ENCODE data around the gene CDC5L.
"Not testable (repeated sequence)": the region's sequence is repeated elsewhere in the genome, so short reads cannot be mapped to it uniquely, and the experiment has no call there.

CDC5L gene

GRCh38 chr6:44349904-44350649, 37.4 kb upstream of the CDC5L start:
- H3K36me3 ChIP-seq (ENCODE audit: control insufficient read depth, insufficient read depth, low read length): no peaks in the 10 kb centered on the region
- DNase-seq: no peak
- no peaks in the 10 kb centered on the region for H3K27me3 ChIP-seq (replicated peaks; ENCODE audit: control insufficient read depth, insufficient read depth, low read length, poor library complexity, severe bottlenecking)
- no peaks in the 10 kb centered on the region for H3K9me3 ChIP-seq (ENCODE audit: control insufficient read depth, low read length)
- H3K4me1 ChIP-seq (ENCODE audit: control insufficient read depth, insufficient read depth, low read length, poor library complexity, severe bottlenecking): no peaks in the 10 kb centered on the region
- H3K4me3 ChIP-seq (ENCODE audit: insufficient read depth, low read depth, low read length, poor library complexity, severe bottlenecking): no peak overlapping the region
- H3K27ac ChIP-seq (ENCODE audit: insufficient read depth, low read length, poor library complexity, severe bottlenecking): no peak overlapping the region

GRCh38 chr6:44350650-44350994, 36.9 kb upstream of the CDC5L start:
- H3K27ac ChIP-seq (ENCODE audit: insufficient read depth, low read length, poor library complexity, severe bottlenecking); H3K4me3 ChIP-seq (ENCODE audit: insufficient read depth, low read depth, low read length, poor library complexity, severe bottlenecking); H3K27me3 ChIP-seq (replicated peaks; ENCODE audit: control insufficient read depth, insufficient read depth, low read length, poor library complexity, severe bottlenecking); H3K4me1 ChIP-seq (ENCODE audit: control insufficient read depth, insufficient read depth, low read length, poor library complexity, severe bottlenecking); DNase-seq; H3K9me3 ChIP-seq (ENCODE audit: control insufficient read depth, low read length); H3K36me3 ChIP-seq (ENCODE audit: control insufficient read depth, insufficient read depth, low read length): not testable (repeated sequence)

- DNase-seq: no peak
- Histone ChIP-seq H3K9me3 (ENCODE audit: control insufficient read depth, low read length) (no peaks in the 10 kb centered on the region), H3K4me3 (ENCODE audit: insufficient read depth, low read depth, low read length, poor library complexity, severe bottlenecking) (no peak overlapping the region), H3K27ac (ENCODE audit: insufficient read depth, low read length, poor library complexity, severe bottlenecking) (no peak overlapping the region), H3K36me3 (ENCODE audit: control insufficient read depth, insufficient read depth, low read length) (no peaks in the 10 kb centered on the region), H3K27me3 (replicated peaks; ENCODE audit: control insufficient read depth, insufficient read depth, low read length, poor library complexity, severe bottlenecking) (no peaks in the 10 kb centered on the region), H3K4me1 (ENCODE audit: control insufficient read depth, insufficient read depth, low read length, poor library complexity, severe bottlenecking) (no peaks in the 10 kb centered on the region)
Measured at GRCh38 chr6:44352259-44352658, 35.2 kb upstream of the CDC5L start.

GRCh38 chr6:44353336-44353735, 34.2 kb upstream of the CDC5L start:
- Histone ChIP-seq H3K36me3 (ENCODE audit: control insufficient read depth, insufficient read depth, low read length) (no peaks in the 10 kb centered on the region), H3K4me3 (ENCODE audit: insufficient read depth, low read depth, low read length, poor library complexity, severe bottlenecking) (no peak overlapping the region), H3K27ac (ENCODE audit: insufficient read depth, low read length, poor library complexity, severe bottlenecking) (no peak overlapping the region), H3K4me1 (ENCODE audit: control insufficient read depth, insufficient read depth, low read length, poor library complexity, severe bottlenecking) (no peaks in the 10 kb centered on the region), H3K27me3 (replicated peaks; ENCODE audit: control insufficient read depth, insufficient read depth, low read length, poor library complexity, severe bottlenecking) (no peaks in the 10 kb centered on the region), H3K9me3 (ENCODE audit: control insufficient read depth, low read length) (no peaks in the 10 kb centered on the region)
- no peak for DNase-seq

- Histone ChIP-seq H3K4me3 (ENCODE audit: insufficient read depth, low read depth, low read length, poor library complexity, severe bottlenecking) (no peak overlapping the region), H3K9me3 (ENCODE audit: control insufficient read depth, low read length) (no peaks in the 10 kb centered on the region), H3K27me3 (replicated peaks; ENCODE audit: control insufficient read depth, insufficient read depth, low read length, poor library complexity, severe bottlenecking) (no peaks in the 10 kb centered on the region), H3K27ac (ENCODE audit: insufficient read depth, low read length, poor library complexity, severe bottlenecking) (no peak overlapping the region), H3K4me1 (ENCODE audit: control insufficient read depth, insufficient read depth, low read length, poor library complexity, severe bottlenecking) (no peaks in the 10 kb centered on the region), H3K36me3 (ENCODE audit: control insufficient read depth, insufficient read depth, low read length) (no peaks in the 10 kb centered on the region)
- no peak for DNase-seq
Measured at GRCh38 chr6:44355640-44356039, 31.9 kb upstream of the CDC5L start.

DNA sequence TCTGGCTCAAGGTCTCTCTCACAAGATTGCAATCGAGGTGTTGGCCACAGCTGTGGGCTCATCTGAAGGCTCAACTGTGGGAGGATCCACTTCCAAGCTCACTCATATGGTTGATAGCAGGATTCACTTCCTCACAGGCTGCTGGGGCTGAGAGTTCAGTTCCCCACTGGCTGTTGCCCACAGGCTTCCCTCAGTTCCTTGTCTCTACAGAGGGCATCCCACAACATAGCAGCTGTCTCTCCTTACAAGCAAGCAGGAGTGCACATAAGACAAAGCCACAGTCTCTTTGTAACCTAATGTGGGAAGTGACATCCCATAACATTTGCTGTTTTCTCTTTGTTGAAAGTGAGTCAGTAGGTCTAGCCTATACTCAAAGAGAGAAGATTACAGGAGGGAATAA, 31.0 kb upstream of the CDC5L start:
- DNase-seq: no peak
- no peaks in the 10 kb centered on the region for H3K4me1 ChIP-seq (ENCODE audit: control insufficient read depth, insufficient read depth, low read length, poor library complexity, severe bottlenecking)
- no peaks in the 10 kb centered on the region for H3K27me3 ChIP-seq (replicated peaks; ENCODE audit: control insufficient read depth, insufficient read depth, low read length, poor library complexity, severe bottlenecking)
- H3K9me3 ChIP-seq (ENCODE audit: control insufficient read depth, low read length): no peaks in the 10 kb centered on the region
- H3K27ac ChIP-seq (ENCODE audit: insufficient read depth, low read length, poor library complexity, severe bottlenecking): no peak overlapping the region
- H3K4me3 ChIP-seq (ENCODE audit: insufficient read depth, low read depth, low read length, poor library complexity, severe bottlenecking): no peak overlapping the region
- H3K36me3 ChIP-seq (ENCODE audit: control insufficient read depth, insufficient read depth, low read length): no peaks in the 10 kb centered on the region

GRCh38 chr6:44359973-44360372, 27.5 kb upstream of the CDC5L start:
- H3K4me3 ChIP-seq (ENCODE audit: insufficient read depth, low read depth, low read length, poor library complexity, severe bottlenecking): no peak overlapping the region
- no peaks in the 10 kb centered on the region for H3K9me3 ChIP-seq (ENCODE audit: control insufficient read depth, low read length)
- no peaks in the 10 kb centered on the region for H3K4me1 ChIP-seq (ENCODE audit: control insufficient read depth, insufficient read depth, low read length, poor library complexity, severe bottlenecking)
- H3K27ac ChIP-seq (ENCODE audit: insufficient read depth, low read length, poor library complexity, severe bottlenecking): no peak overlapping the region
- DNase-seq: no peak
- H3K36me3 ChIP-seq (ENCODE audit: control insufficient read depth, insufficient read depth, low read length): no peaks in the 10 kb centered on the region
- H3K27me3 ChIP-seq (replicated peaks; ENCODE audit: control insufficient read depth, insufficient read depth, low read length, poor library complexity, severe bottlenecking): no peaks in the 10 kb centered on the region

- Histone ChIP-seq H3K36me3 (ENCODE audit: control insufficient read depth, insufficient read depth, low read length) (no peaks in the 10 kb centered on the region), H3K27ac (ENCODE audit: insufficient read depth, low read length, poor library complexity, severe bottlenecking) (no peak overlapping the region), H3K4me3 (ENCODE audit: insufficient read depth, low read depth, low read length, poor library complexity, severe bottlenecking) (no peak overlapping the region), H3K4me1 (ENCODE audit: control insufficient read depth, insufficient read depth, low read length, poor library complexity, severe bottlenecking) (no peaks in the 10 kb centered on the region), H3K9me3 (ENCODE audit: control insufficient read depth, low read length) (no peaks in the 10 kb centered on the region), H3K27me3 (replicated peaks; ENCODE audit: control insufficient read depth, insufficient read depth, low read length, poor library complexity, severe bottlenecking) (no peaks in the 10 kb centered on the region)
- no peak for DNase-seq
Measured at GRCh38 chr6:44361947-44362346, 25.6 kb upstream of the CDC5L start.

DNA sequence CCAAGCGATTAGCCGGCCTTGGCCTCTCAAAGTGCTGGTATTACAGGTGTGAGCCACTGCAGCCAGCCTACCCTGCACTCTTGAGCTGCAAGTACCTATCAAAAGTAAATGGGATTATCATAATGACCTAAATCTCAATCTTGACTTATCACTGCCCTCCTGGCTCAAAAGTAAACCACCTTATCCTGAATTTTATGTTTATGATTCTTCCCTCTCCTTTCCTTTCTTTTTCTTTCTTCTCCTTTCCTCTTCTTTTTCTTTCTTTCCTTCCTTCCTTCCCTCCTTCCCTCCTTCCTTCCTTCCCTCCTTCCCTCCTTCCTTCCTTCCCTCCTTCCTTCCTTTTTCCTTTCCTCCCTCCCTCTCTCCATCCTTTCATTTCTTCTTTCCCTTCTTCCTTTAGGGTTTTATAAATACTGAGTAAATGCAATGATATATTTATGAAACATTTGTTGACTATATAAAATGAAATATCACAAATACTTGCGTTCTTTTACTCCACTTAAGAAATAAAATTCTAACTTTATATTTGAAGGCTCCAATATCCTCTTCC, 24.1 kb upstream of the CDC5L start:
- Histone ChIP-seq H3K4me3 (ENCODE audit: insufficient read depth, low read depth, low read length, poor library complexity, severe bottlenecking) (no peak overlapping the region), H3K9me3 (ENCODE audit: control insufficient read depth, low read length) (no peaks in the 10 kb centered on the region), H3K36me3 (ENCODE audit: control insufficient read depth, insufficient read depth, low read length) (no peaks in the 10 kb centered on the region), H3K4me1 (ENCODE audit: control insufficient read depth, insufficient read depth, low read length, poor library complexity, severe bottlenecking) (no peaks in the 10 kb centered on the region), H3K27me3 (replicated peaks; ENCODE audit: control insufficient read depth, insufficient read depth, low read length, poor library complexity, severe bottlenecking) (no peaks in the 10 kb centered on the region), H3K27ac (ENCODE audit: insufficient read depth, low read length, poor library complexity, severe bottlenecking) (no peak overlapping the region)
- DNase-seq: no peak

- no peaks in the 10 kb centered on the region for H3K36me3 ChIP-seq (ENCODE audit: control insufficient read depth, insufficient read depth, low read length)
- no peak for DNase-seq
- H3K27ac ChIP-seq (ENCODE audit: insufficient read depth, low read length, poor library complexity, severe bottlenecking): no peak overlapping the region
- no peaks in the 10 kb centered on the region for H3K27me3 ChIP-seq (replicated peaks; ENCODE audit: control insufficient read depth, insufficient read depth, low read length, poor library complexity, severe bottlenecking)
- no peaks in the 10 kb centered on the region for H3K9me3 ChIP-seq (ENCODE audit: control insufficient read depth, low read length)
- no peaks in the 10 kb centered on the region for H3K4me1 ChIP-seq (ENCODE audit: control insufficient read depth, insufficient read depth, low read length, poor library complexity, severe bottlenecking)
- H3K4me3 ChIP-seq (ENCODE audit: insufficient read depth, low read depth, low read length, poor library complexity, severe bottlenecking): no peak overlapping the region
Measured at GRCh38 chr6:44366781-44367180, 20.7 kb upstream of the CDC5L start.

Data from effector memory CD4-positive, alpha-beta T cell (primary cell).